ENCODE results near the gene GCN1. TPM values are rescaled to one million over a fixed set of nuclear protein-coding genes. Genes with fewer than 3 reads are reported as not detected.

Gene GCN1
- total RNA-seq, 1 experiment from 2014 or later: 27.0 TPM

- DNase-seq (ENCODE audit: low read depth): no peak
These were observed 100.7 kb downstream of the GCN1 start for GRCh38 chr12:120093592-120094355.

- DNase-seq (ENCODE audit: low read depth): no peak
These were observed 101.3 kb downstream of the GCN1 start for GRCh38 chr12:120093336-120093591.

GRCh38 chr12:120092551-120093335 is 101.8 kb downstream of the GCN1 start:
- no peak for DNase-seq (ENCODE audit: low read depth)

- DNase-seq (ENCODE audit: low read depth): no peak
These were observed 103.0 kb downstream of the GCN1 start for GRCh38 chr12:120091371-120092090.

GRCh38 chr12:120090626-120091295 is 103.8 kb downstream of the GCN1 start:
- no peak for DNase-seq (ENCODE audit: low read depth)

- no peak for DNase-seq (ENCODE audit: low read depth)
These were observed 104.3 kb downstream of the GCN1 start for GRCh38 chr12:120090206-120090605.

GRCh38 chr12:120089796-120090195 is 104.7 kb downstream of the GCN1 start:
- DNase-seq (ENCODE audit: low read depth): no peak

- DNase-seq (ENCODE audit: low read depth): no peak
These were observed 105.4 kb downstream of the GCN1 start for GRCh38 chr12:120089105-120089504.

- peak; percentile 95 for DNase-seq (ENCODE audit: low read depth)
These were observed 107.5 kb downstream of the GCN1 start for GRCh38 chr12:120086801-120087621.

GRCh38 chr12:120085920-120086645 is 108.4 kb downstream of the GCN1 start:
- no peak for DNase-seq (ENCODE audit: low read depth)

- no peak for DNase-seq (ENCODE audit: low read depth)
These were observed 112.9 kb downstream of the GCN1 start for GRCh38 chr12:120081641-120082040.

GRCh38 chr12:120079411-120080400 is 114.8 kb downstream of the GCN1 start:
- no peak for DNase-seq (ENCODE audit: low read depth)

- no peak for DNase-seq (ENCODE audit: low read depth)
These were observed 115.6 kb downstream of the GCN1 start for GRCh38 chr12:120078868-120079267.

GRCh38 chr12:120077260-120077659 is 117.3 kb downstream of the GCN1 start:
- no peak for DNase-seq (ENCODE audit: low read depth)

Other genes with a start within 250 kb of the GCN1 start
- not detected in 2 replicates for gene BICDL1, start 205.5 kb downstream of the GCN1 start, total RNA-seq (2014; rRNA removed; shearing (Covaris generic))
- gene RAB35, start 78.0 kb downstream of the GCN1 start, total RNA-seq (2014; rRNA removed; shearing (Covaris generic)): 16.6 and 16.8 TPM in 2 replicates
- gene RPLP0, start 6.4 kb upstream of the GCN1 start, total RNA-seq (2014; rRNA removed; shearing (Covaris generic)): 3,658 and 4,112 TPM in 2 replicates
- gene PXN, start 71.0 kb upstream of the GCN1 start, total RNA-seq (2014; rRNA removed; shearing (Covaris generic)): 51.0 and 57.9 TPM in 2 replicates
- gene RNU4-2, start 97.2 kb upstream of the GCN1 start, total RNA-seq (2014; rRNA removed; shearing (Covaris generic)): under 0.01 TPM in 2 replicates
- gene RNU4-1, start 98.5 kb upstream of the GCN1 start, total RNA-seq (2014; rRNA removed; shearing (Covaris generic)): under 0.01 TPM in 2 replicates
- gene SIRT4, start 107.6 kb upstream of the GCN1 start, total RNA-seq (2014; rRNA removed; shearing (Covaris generic)): 1.9 and 2.2 TPM in 2 replicates
- gene PLA2G1B, start 133.1 kb upstream of the GCN1 start, total RNA-seq (2014; rRNA removed; shearing (Covaris generic)): 1.1 TPM in 1 of 2 replicates, not detected in the other
- gene MSI1, start 174.4 kb upstream of the GCN1 start, total RNA-seq (2014; rRNA removed; shearing (Covaris generic)): not detected in 2 replicates
- gene COX6A1, start 243.4 kb upstream of the GCN1 start, total RNA-seq (2014; rRNA removed; shearing (Covaris generic)): 430 and 475 TPM in 2 replicates